NB4 (cell line): ENCODE results near the gene RUVBL1.

Experiments used
- DNase-seq: peaks from one replicate; pipeline ENCODE4 v3.0.0; 2010; ENCODE audit warnings: low read depth
- H3K4me3 ChIP-seq: one replicate; pipeline ENCODE4 v1.5.1; 2011; ENCODE audit warnings: mild to moderate bottlenecking, low read depth, low read length, moderate library complexity
- MAX ChIP-seq: IDR thresholded peaks from 2 replicates; pipeline ENCODE4 v1.6.1; 2011; ENCODE audit warnings: low read depth, low read length
- MYC ChIP-seq: IDR thresholded peaks from 2 replicates; pipeline ENCODE4 v1.6.1; 2011; ENCODE audit warnings: low read depth, low read length
- POLR2A ChIP-seq: IDR thresholded peaks from 2 replicates; pipeline ENCODE4 v1.6.1; 2011; ENCODE audit warnings: mild to moderate bottlenecking; ENCODE audit not compliant: insufficient read length; ENCODE audit errors: extremely low read depth
- TF ChIP-seq, protein P1 (sequence below): IDR thresholded peaks from one replicate; pipeline ENCODE4 v1.5.1; 2012; ENCODE audit warnings: low read depth, low read length

RUVBL1 gene

GRCh38 chr3:128040041-128040440 is 83.6 kb downstream of the RUVBL1 start:
- no peak for DNase-seq
- H3K4me3 ChIP-seq, result no peak overlapping the region
- TF ChIP-seq POLR2A (no peak), MYC (no peak), MAX (no peak)
- TF ChIP-seq, protein P1, sequence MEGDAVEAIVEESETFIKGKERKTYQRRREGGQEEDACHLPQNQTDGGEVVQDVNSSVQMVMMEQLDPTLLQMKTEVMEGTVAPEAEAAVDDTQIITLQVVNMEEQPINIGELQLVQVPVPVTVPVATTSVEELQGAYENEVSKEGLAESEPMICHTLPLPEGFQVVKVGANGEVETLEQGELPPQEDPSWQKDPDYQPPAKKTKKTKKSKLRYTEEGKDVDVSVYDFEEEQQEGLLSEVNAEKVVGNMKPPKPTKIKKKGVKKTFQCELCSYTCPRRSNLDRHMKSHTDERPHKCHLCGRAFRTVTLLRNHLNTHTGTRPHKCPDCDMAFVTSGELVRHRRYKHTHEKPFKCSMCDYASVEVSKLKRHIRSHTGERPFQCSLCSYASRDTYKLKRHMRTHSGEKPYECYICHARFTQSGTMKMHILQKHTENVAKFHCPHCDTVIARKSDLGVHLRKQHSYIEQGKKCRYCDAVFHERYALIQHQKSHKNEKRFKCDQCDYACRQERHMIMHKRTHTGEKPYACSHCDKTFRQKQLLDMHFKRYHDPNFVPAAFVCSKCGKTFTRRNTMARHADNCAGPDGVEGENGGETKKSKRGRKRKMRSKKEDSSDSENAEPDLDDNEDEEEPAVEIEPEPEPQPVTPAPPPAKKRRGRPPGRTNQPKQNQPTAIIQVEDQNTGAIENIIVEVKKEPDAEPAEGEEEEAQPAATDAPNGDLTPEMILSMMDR, result no peak

DNA sequence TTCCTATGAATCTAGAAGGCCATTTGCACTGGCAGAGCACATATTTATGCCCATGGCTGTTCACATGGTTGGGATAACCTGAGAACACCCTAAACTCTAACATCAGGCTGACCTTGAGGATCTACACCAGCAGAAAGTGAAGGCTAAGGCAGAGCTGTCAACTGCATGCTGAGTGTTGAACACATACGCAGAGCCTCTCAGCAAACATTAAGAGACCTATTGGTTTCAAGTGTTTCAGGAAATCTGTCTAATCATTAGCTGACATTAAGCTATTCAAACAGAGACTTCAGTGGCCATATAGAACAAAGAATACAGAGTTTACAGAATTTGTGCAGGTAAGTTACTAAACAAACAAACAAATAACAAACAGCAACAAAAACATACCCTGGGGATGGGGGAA is 87.5 kb downstream of the RUVBL1 start:
- no peak for DNase-seq

GRCh38 chr3:128033102-128033501 is 90.5 kb downstream of the RUVBL1 start:
- DNase-seq, result no peak
- H3K4me3 ChIP-seq, result no peak overlapping the region
- TF ChIP-seq, protein P1, result no peak
- TF ChIP-seq MYC (no peak), MAX (no peak), POLR2A (no peak)

More for the DNA sequence above, 87.5 kb downstream of the RUVBL1 start:
- TF ChIP-seq MYC (no peak), MAX (no peak), POLR2A (no peak)
- TF ChIP-seq, protein P1, result no peak
- no peak overlapping the region for H3K4me3 ChIP-seq
